Measurements from ENCODE around the gene XRN1.

GRCh38 chr3:142298626-142299025 is 149.2 kb downstream of the XRN1 start:
- TF ChIP-seq POLR2AphosphoS5 (IDR thresholded peaks at IDR 0.05; ENCODE audit: low read depth, low read length) = no peak
- TF ChIP-seq SIN3A (IDR thresholded peaks at IDR 0.05; ENCODE audit: borderline replicate concordance, insufficient read depth, low read length) = no peak
- no peak for TF ChIP-seq TAF1 (IDR thresholded peaks at IDR 0.05; ENCODE audit: borderline replicate concordance, insufficient read depth, low read length)
- no peak for TF ChIP-seq REST (IDR thresholded peaks at IDR 0.05; ENCODE audit: insufficient read depth in 1 of 2, low read depth in 2 of 2, low read length in 2 of 2)
